ENCODE measurements around the gene RAB3IL1. TPM values are rescaled to one million over a fixed set of nuclear protein-coding genes. Genes with fewer than 3 reads are reported as not detected.

RAB3IL1 gene
- polyA plus RNA-seq, 3 donors: 0.13 TPM; not detected in 2

DNA sequence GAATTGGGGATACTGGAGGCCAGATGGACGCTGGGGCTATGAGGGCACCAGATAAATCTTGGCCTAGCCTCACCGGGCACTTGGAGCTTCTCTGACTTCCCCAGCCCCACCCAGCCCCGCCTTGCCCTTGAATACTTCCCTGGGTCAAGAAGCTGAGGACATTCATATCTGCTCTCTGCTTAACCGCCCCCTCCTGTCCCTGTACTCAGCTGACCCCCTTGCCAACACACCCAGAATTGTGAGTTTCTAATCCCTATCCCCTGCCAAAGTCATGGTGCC is 48.0 kb downstream of the RAB3IL1 start:
- peak overlapping the region in 1 of 7 donors; percentile 81 for H3K27ac Mint-ChIP-seq
- Histone ChIP-seq H4K20me1 (ENCODE audit: insufficient read depth, low read length) (no peaks in the 10 kb centered on the region), H3K27ac (ENCODE audit: low read depth in 1 of 2, low read length in 2 of 2) (no peak overlapping the region), H2AFZ (ENCODE audit: insufficient read depth, low read depth, low read length, poor library complexity, severe bottlenecking) (no peak overlapping the region), H3K9me3 (replicated peaks in 1 of 2; ENCODE audit: control insufficient read depth in 1 of 2, insufficient read depth in 1 of 2, low read length in 2 of 2) (no peaks in the 10 kb centered on the region), H3K4me3 (replicated peaks in 1 of 3; ENCODE audit: low read depth in 2 of 3, low read length in 3 of 3) (no peak overlapping the region), H3K79me2 (ENCODE audit: insufficient read depth, low read length) (no peaks in the 10 kb centered on the region), H3K9ac (ENCODE audit: insufficient read depth, low read length, poor library complexity, severe bottlenecking) (no peak overlapping the region), H3K4me1 (ENCODE audit: control insufficient read depth in 1 of 2, insufficient read depth in 2 of 2, low read length in 2 of 2) (peaks cover 3 to 5% of the 10 kb centered on the region in 2 donors), H3K36me3 (replicated peaks in 1 of 2; ENCODE audit: control insufficient read depth in 1 of 2, insufficient read depth in 2 of 2, low read length in 2 of 2) (no peaks in the 10 kb centered on the region), H3K27me3 (ENCODE audit: control insufficient read depth in 2 of 2, insufficient read depth in 2 of 2, low read length in 2 of 2) (peaks cover 0 to 13% of the 10 kb centered on the region in 2 donors), H3K4me2 (replicated peaks; ENCODE audit: extremely low read depth, low read length, poor library complexity, severe bottlenecking) (no peak overlapping the region)
- intact Hi-C loops (cut with micrococcal nuclease): no loop called here
- H3K9me3 Mint-ChIP-seq: no peaks in the 10 kb centered on the region
- WGBS (ENCODE audit: insufficient coverage): 78% methylated on average over 4 of the region's 4 CpGs
- H3K36me3 Mint-ChIP-seq: peaks cover 9 to 20% of the 10 kb centered on the region in 2 donors
- DNase-seq: no peak
- TF ChIP-seq, protein P1, sequence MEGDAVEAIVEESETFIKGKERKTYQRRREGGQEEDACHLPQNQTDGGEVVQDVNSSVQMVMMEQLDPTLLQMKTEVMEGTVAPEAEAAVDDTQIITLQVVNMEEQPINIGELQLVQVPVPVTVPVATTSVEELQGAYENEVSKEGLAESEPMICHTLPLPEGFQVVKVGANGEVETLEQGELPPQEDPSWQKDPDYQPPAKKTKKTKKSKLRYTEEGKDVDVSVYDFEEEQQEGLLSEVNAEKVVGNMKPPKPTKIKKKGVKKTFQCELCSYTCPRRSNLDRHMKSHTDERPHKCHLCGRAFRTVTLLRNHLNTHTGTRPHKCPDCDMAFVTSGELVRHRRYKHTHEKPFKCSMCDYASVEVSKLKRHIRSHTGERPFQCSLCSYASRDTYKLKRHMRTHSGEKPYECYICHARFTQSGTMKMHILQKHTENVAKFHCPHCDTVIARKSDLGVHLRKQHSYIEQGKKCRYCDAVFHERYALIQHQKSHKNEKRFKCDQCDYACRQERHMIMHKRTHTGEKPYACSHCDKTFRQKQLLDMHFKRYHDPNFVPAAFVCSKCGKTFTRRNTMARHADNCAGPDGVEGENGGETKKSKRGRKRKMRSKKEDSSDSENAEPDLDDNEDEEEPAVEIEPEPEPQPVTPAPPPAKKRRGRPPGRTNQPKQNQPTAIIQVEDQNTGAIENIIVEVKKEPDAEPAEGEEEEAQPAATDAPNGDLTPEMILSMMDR (IDR thresholded peaks at IDR 0.05): no peak
- peaks cover 7% of the 10 kb centered on the region for H3K4me1 Mint-ChIP-seq
- peaks cover 9 to 17% (median 13%) of the 10 kb centered on the region in 3 donors for H3K27me3 Mint-ChIP-seq (ENCODE audit: low read depth in 3 of 3)
- H3K4me3 Mint-ChIP-seq: no peak overlapping the region

- no peak for DNase-seq
- no peak overlapping the region for H3K4me2 ChIP-seq (replicated peaks; ENCODE audit: extremely low read depth, low read length, poor library complexity, severe bottlenecking)
- no peak overlapping the region for H3K27ac Mint-ChIP-seq
- no peak overlapping the region for H3K4me3 ChIP-seq (replicated peaks in 1 of 3; ENCODE audit: low read depth in 2 of 3, low read length in 3 of 3)
- H3K36me3 ChIP-seq (replicated peaks in 1 of 2; ENCODE audit: control insufficient read depth in 1 of 2, insufficient read depth in 2 of 2, low read length in 2 of 2): peaks cover 0 to under 1% of the 10 kb centered on the region in 2 donors
- no peaks in the 10 kb centered on the region for H3K79me2 ChIP-seq (ENCODE audit: insufficient read depth, low read length)
- peaks cover 0 to 13% of the 10 kb centered on the region in 2 donors for H3K27me3 ChIP-seq (ENCODE audit: control insufficient read depth in 2 of 2, insufficient read depth in 2 of 2, low read length in 2 of 2)
- H3K9me3 ChIP-seq (replicated peaks in 1 of 2; ENCODE audit: control insufficient read depth in 1 of 2, insufficient read depth in 1 of 2, low read length in 2 of 2): no peaks in the 10 kb centered on the region
- intact Hi-C loops (cut with micrococcal nuclease): no loop called here
- H3K4me3 Mint-ChIP-seq: no peak overlapping the region
- H3K9me3 Mint-ChIP-seq: no peaks in the 10 kb centered on the region
- H3K36me3 Mint-ChIP-seq: peaks cover 9 to 22% of the 10 kb centered on the region in 2 donors
- no peak overlapping the region for H3K27ac ChIP-seq (ENCODE audit: low read depth in 1 of 2, low read length in 2 of 2)
- 95% methylated on average over 12 of the region's 14 CpGs for WGBS (ENCODE audit: insufficient coverage)
- no peaks in the 10 kb centered on the region for H4K20me1 ChIP-seq (ENCODE audit: insufficient read depth, low read length)
- peaks cover 9 to 17% (median 13%) of the 10 kb centered on the region in 3 donors for H3K27me3 Mint-ChIP-seq (ENCODE audit: low read depth in 3 of 3)
- peaks cover 7% of the 10 kb centered on the region for H3K4me1 Mint-ChIP-seq
- TF ChIP-seq, protein P1 (IDR thresholded peaks at IDR 0.05): no peak
- H3K9ac ChIP-seq (ENCODE audit: insufficient read depth, low read length, poor library complexity, severe bottlenecking): no peak overlapping the region
- H2AFZ ChIP-seq (ENCODE audit: insufficient read depth, low read depth, low read length, poor library complexity, severe bottlenecking): no peak overlapping the region
- H3K4me1 ChIP-seq (ENCODE audit: control insufficient read depth in 1 of 2, insufficient read depth in 2 of 2, low read length in 2 of 2): peaks cover 3 to 5% of the 10 kb centered on the region in 2 donors
Measured at GRCh38 chr11:61868571-61869428, 48.6 kb downstream of the RAB3IL1 start.
